NCI-H2196 (cell line): ENCODE results near the gene SMIM12.

ENCODE experiments used
- DNase-seq: peaks from one replicate; lab custom pipeline; 2025; ENCODE audit not compliant: unreplicated experiment; lab: John Stamatoyannopoulos, UW

Gene SMIM12

DNA sequence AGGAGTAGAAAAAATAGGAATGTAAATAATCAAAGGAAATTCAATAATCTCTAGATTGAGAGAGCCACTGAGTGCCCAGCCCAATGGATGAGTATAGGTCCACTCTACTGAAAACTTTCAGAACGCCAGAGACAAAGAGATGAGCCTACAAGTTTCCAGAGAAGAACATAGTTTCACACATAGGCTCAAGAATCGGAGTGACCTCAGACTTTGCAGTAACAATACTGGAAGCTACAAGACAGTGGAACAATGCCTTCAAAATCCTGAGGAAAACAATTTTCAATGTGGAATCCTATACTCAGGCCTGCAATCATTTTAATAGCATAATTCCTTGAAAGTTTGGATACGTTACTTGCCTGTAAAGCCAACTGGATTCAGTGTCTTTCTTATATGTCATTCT is 55.8 kb downstream of the SMIM12 start:
- no peak for DNase-seq
